ENCODE measurements around the gene GARIN6.

GARIN6 gene

DNA sequence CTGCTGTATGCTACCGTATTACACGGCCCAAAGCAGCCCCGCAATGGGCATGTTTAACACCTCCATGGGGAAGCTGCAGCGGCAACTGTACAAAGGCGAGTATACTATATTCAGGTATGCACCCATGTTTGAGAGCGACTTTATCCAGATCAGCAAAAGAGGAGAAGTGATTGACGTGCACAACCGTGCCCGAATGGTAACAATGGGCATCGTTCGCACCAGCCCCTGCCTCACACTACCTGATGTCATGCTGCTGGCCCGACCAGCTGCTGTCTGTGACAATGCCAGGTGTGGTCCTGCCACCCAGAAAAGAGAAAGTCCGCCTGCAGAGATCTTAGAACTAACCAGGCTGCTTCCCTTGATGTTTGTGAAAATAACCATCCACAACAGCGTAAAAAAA lies 630 bp downstream of the GARIN6 start:
- Histone ChIP-seq H3K36me3 (ENCODE audit: control insufficient read depth, insufficient read depth, low read length) (no peaks in the 10 kb centered on the region), H2BK5ac (ENCODE audit: low read length) (no peak overlapping the region), H2AK5ac (ENCODE audit: low read length) (no peak overlapping the region), H4K5ac (ENCODE audit: low read length) (no peak overlapping the region), H3K23ac (ENCODE audit: low read length) (no peak overlapping the region), H3K4ac (ENCODE audit: low read depth, low read length) (no peak overlapping the region), H3K4me1 (ENCODE audit: control insufficient read depth, low read depth, low read length) (no peaks in the 10 kb centered on the region), H2BK15ac (replicated peaks; ENCODE audit: low read depth) (no peak overlapping the region), H3K4me2 (ENCODE audit: low read length) (no peak overlapping the region), H3K4me3 (ENCODE audit: low read length) (no peak overlapping the region), H3K79me2 (ENCODE audit: control insufficient read depth, insufficient read depth, low read length) (no peaks in the 10 kb centered on the region), H3K9ac (ENCODE audit: low read length) (no peak overlapping the region), H3K79me1 (ENCODE audit: low read length) (no peaks in the 10 kb centered on the region), H3K27ac (ENCODE audit: low read depth, low read length) (no peak overlapping the region), H3K18ac (ENCODE audit: low read length) (no peak overlapping the region), H3K27me3 (ENCODE audit: insufficient read depth, low read length, poor library complexity) (no peaks in the 10 kb centered on the region), H2BK120ac (ENCODE audit: low read depth, low read length) (no peak overlapping the region), H4K8ac (ENCODE audit: low read depth, low read length) (no peak overlapping the region), H3K56ac (ENCODE audit: low read length) (no peak overlapping the region)
- DNase-seq: no peak
- no CpG with 5 or more reads among the region's 14 CpGs for WGBS (ENCODE audit: extremely low coverage, insufficient coverage, low lambda C conversion rate)

DNA sequence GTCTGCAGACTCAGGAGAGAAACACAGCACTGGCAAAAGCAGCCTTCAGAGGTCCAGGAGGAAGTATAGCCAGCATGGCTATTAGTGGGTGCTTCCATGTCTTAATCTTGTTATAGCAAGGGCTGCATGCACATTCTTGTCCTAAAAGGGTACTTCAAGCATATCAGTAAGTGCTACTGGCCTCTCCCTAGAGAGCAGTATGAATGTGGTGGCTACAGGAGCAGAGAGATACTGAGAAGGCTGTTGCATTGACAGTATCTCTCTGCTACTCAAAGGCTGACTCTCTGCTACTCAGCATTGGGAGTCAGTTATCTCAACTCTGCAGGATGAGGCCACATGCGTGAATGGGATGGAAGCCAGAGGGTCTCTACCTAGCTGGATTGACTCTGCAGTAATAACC lies 2.0 kb downstream of the GARIN6 start:
- Histone ChIP-seq H3K9ac (ENCODE audit: low read length) (no peak overlapping the region), H3K23ac (ENCODE audit: low read length) (no peak overlapping the region), H3K27ac (ENCODE audit: low read depth, low read length) (no peak overlapping the region), H4K5ac (ENCODE audit: low read length) (no peak overlapping the region), H2BK15ac (replicated peaks; ENCODE audit: low read depth) (no peak overlapping the region), H2BK120ac (ENCODE audit: low read depth, low read length) (no peak overlapping the region), H2AK5ac (ENCODE audit: low read length) (no peak overlapping the region), H3K79me1 (ENCODE audit: low read length) (no peaks in the 10 kb centered on the region), H3K4ac (ENCODE audit: low read depth, low read length) (no peak overlapping the region), H3K4me3 (ENCODE audit: low read length) (no peak overlapping the region), H3K56ac (ENCODE audit: low read length) (no peak overlapping the region), H2BK5ac (ENCODE audit: low read length) (no peak overlapping the region), H3K36me3 (ENCODE audit: control insufficient read depth, insufficient read depth, low read length) (no peaks in the 10 kb centered on the region), H3K4me2 (ENCODE audit: low read length) (no peak overlapping the region), H3K79me2 (ENCODE audit: control insufficient read depth, insufficient read depth, low read length) (no peaks in the 10 kb centered on the region), H3K18ac (ENCODE audit: low read length) (no peak overlapping the region), H3K4me1 (ENCODE audit: control insufficient read depth, low read depth, low read length) (no peaks in the 10 kb centered on the region), H3K27me3 (ENCODE audit: insufficient read depth, low read length, poor library complexity) (no peaks in the 10 kb centered on the region), H4K8ac (ENCODE audit: low read depth, low read length) (no peak overlapping the region)
- no CpG with 5 or more reads among the region's 1 CpG for WGBS (ENCODE audit: extremely low coverage, insufficient coverage, low lambda C conversion rate)
- DNase-seq: peak; percentile 51

DNA sequence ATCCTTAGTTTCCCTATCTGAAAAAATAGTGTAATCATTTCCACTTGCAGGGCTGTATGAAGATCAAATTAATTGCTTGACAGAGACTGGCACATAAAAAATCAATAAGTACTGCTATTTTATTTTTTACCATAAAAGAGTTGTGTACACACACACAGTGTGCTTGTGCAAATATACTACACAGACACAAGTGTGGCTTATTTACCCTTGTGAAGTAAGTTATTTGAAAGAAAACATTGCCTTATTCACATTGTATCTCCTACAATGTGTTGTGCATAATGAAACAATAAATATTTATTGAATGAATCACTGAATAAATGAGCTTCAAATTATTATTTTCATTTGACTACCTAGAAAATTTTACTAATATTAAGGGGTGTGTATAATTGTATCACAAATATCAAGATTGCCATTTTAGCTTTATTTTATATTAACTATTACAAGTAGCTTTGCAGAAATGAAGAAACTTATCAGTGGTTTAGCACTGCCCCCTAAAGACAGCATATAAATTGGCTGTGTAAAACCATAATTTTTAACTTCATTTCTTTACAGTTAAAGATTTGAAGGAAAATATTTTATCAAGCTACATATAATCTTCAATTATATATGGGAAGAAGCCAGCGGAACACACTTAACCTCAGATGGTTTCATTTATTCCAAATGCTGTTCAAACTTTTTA lies 11.3 kb downstream of the GARIN6 start:
- no peak overlapping the region for H3K4ac ChIP-seq (ENCODE audit: low read depth, low read length)
- DNase-seq: no peak
- no peaks in the 10 kb centered on the region for H3K79me2 ChIP-seq (ENCODE audit: control insufficient read depth, insufficient read depth, low read length)
- no peak overlapping the region for H3K18ac ChIP-seq (ENCODE audit: low read length)
- H2AK5ac ChIP-seq (ENCODE audit: low read length): no peak overlapping the region
- WGBS (ENCODE audit: extremely low coverage, insufficient coverage, low lambda C conversion rate): no CpG with 5 or more reads among the region's 1 CpG
- H4K5ac ChIP-seq (ENCODE audit: low read length): no peak overlapping the region
- no peak overlapping the region for H3K4me2 ChIP-seq (ENCODE audit: low read length)
- no peak overlapping the region for H3K56ac ChIP-seq (ENCODE audit: low read length)
- no peak overlapping the region for H3K23ac ChIP-seq (ENCODE audit: low read length)
- no peaks in the 10 kb centered on the region for H3K79me1 ChIP-seq (ENCODE audit: low read length)
- no peak overlapping the region for H2BK15ac ChIP-seq (replicated peaks; ENCODE audit: low read depth)
- no peaks in the 10 kb centered on the region for H3K36me3 ChIP-seq (ENCODE audit: control insufficient read depth, insufficient read depth, low read length)
- no peaks in the 10 kb centered on the region for H3K4me1 ChIP-seq (ENCODE audit: control insufficient read depth, low read depth, low read length)
- no peaks in the 10 kb centered on the region for H3K27me3 ChIP-seq (ENCODE audit: insufficient read depth, low read length, poor library complexity)
- no peak overlapping the region for H3K4me3 ChIP-seq (ENCODE audit: low read length)
- H3K27ac ChIP-seq (ENCODE audit: low read depth, low read length): no peak overlapping the region
- H4K8ac ChIP-seq (ENCODE audit: low read depth, low read length): no peak overlapping the region
- H2BK120ac ChIP-seq (ENCODE audit: low read depth, low read length): no peak overlapping the region
- H2BK5ac ChIP-seq (ENCODE audit: low read length): no peak overlapping the region
- no peak overlapping the region for H3K9ac ChIP-seq (ENCODE audit: low read length)

DNA sequence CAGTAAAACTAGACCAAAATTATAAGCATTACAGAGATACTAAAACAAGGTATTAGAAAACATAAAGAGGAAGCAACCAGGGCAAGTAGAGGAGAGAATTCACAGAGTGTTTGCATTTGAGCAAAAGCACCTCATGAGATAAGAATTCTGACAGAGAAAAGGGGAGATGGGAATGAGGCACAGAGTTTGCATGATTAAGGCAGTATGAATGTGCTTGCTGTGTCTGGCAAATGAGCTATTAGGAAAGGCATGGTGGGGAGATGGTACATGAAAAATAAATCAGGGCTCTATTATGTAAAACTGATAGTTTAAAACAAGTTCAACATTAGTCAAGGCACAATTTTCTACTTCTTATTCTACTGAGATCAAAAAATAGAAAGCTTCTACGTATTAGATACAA lies 23.1 kb downstream of the GARIN6 start:
- Histone ChIP-seq H3K27ac (ENCODE audit: low read depth, low read length) (no peak overlapping the region), H3K79me1 (ENCODE audit: low read length) (no peaks in the 10 kb centered on the region)

DNA sequence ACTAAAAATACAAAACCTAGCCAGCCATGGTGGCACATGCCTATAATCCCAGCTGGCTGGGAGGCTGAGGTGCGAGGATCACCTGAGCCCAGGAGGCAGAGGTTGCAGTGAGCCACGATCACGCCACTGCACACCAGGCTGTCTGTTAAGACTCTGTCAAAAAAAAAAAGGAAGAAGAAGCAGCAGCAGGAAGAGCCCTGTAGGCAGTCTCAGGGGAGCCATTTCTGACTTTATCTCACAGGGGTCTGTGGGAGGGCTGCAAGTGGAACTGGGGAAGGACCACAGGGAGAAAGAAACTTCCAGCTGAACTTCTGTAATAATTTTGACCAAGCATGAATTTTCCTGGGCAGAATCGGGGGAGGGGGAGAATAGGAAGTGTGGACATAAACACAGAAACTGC lies 32.7 kb downstream of the GARIN6 start:
- Histone ChIP-seq H3K4me1 (ENCODE audit: control insufficient read depth, low read depth, low read length) (no peaks in the 10 kb centered on the region), H2BK5ac (ENCODE audit: low read length) (no peak overlapping the region)
- no peak for DNase-seq

More for the DNA sequence above, 23.1 kb downstream of the GARIN6 start:
- H3K79me2 ChIP-seq (ENCODE audit: control insufficient read depth, insufficient read depth, low read length): no peaks in the 10 kb centered on the region
- H3K27me3 ChIP-seq (ENCODE audit: insufficient read depth, low read length, poor library complexity): no peaks in the 10 kb centered on the region
- peak; percentile 73 for DNase-seq
- no peak overlapping the region for H3K18ac ChIP-seq (ENCODE audit: low read length)
- no peak overlapping the region for H4K8ac ChIP-seq (ENCODE audit: low read depth, low read length)
- no peaks in the 10 kb centered on the region for H3K36me3 ChIP-seq (ENCODE audit: control insufficient read depth, insufficient read depth, low read length)
- H3K4me3 ChIP-seq (ENCODE audit: low read length): no peak overlapping the region
- no peak overlapping the region for H2BK15ac ChIP-seq (replicated peaks; ENCODE audit: low read depth)
- no peak overlapping the region for H4K5ac ChIP-seq (ENCODE audit: low read length)
- no peak overlapping the region for H3K9ac ChIP-seq (ENCODE audit: low read length)
- H3K4me1 ChIP-seq (ENCODE audit: control insufficient read depth, low read depth, low read length): no peaks in the 10 kb centered on the region
- H3K56ac ChIP-seq (ENCODE audit: low read length): no peak overlapping the region
- H2AK5ac ChIP-seq (ENCODE audit: low read length): no peak overlapping the region
- H3K4me2 ChIP-seq (ENCODE audit: low read length): no peak overlapping the region
- no peak overlapping the region for H2BK120ac ChIP-seq (ENCODE audit: low read depth, low read length)
- WGBS (ENCODE audit: extremely low coverage, insufficient coverage, low lambda C conversion rate): no CpG with 5 or more reads among the region's 1 CpG
- H3K4ac ChIP-seq (ENCODE audit: low read depth, low read length): no peak overlapping the region
- no peak overlapping the region for H2BK5ac ChIP-seq (ENCODE audit: low read length)
- no peak overlapping the region for H3K23ac ChIP-seq (ENCODE audit: low read length)

DNA sequence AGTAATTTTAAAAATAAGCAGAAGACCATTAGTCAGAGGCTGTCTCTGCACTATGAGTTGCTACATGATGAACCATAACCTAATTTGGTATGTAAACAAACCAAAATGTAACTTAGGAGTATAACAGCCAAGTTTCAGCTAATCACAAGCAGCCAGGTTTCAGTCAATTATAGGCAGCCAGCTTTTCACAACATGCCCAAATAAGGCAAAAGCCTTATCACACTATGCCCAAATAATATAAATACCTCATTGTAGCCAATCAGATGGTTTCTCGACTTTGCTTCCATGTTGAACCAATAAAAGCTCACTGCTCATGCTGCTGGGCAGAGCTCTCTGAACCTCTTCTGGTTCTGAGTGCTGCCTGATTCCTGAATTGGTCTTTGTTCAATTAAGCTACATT lies 38.6 kb downstream of the GARIN6 start:
- Histone ChIP-seq H3K36me3 (ENCODE audit: control insufficient read depth, insufficient read depth, low read length) (no peaks in the 10 kb centered on the region), H3K9ac (ENCODE audit: low read length) (no peak overlapping the region), H3K79me2 (ENCODE audit: control insufficient read depth, insufficient read depth, low read length) (no peaks in the 10 kb centered on the region), H2BK5ac (ENCODE audit: low read length) (no peak overlapping the region), H3K27me3 (ENCODE audit: insufficient read depth, low read length, poor library complexity) (no peaks in the 10 kb centered on the region), H3K4me1 (ENCODE audit: control insufficient read depth, low read depth, low read length) (no peaks in the 10 kb centered on the region), H3K23ac (ENCODE audit: low read length) (no peak overlapping the region), H3K56ac (ENCODE audit: low read length) (no peak overlapping the region), H3K4ac (ENCODE audit: low read depth, low read length) (no peak overlapping the region), H3K4me3 (ENCODE audit: low read length) (no peak overlapping the region), H3K18ac (ENCODE audit: low read length) (no peak overlapping the region), H2BK120ac (ENCODE audit: low read depth, low read length) (no peak overlapping the region), H4K5ac (ENCODE audit: low read length) (no peak overlapping the region), H3K4me2 (ENCODE audit: low read length) (no peak overlapping the region), H2AK5ac (ENCODE audit: low read length) (no peak overlapping the region), H2BK15ac (replicated peaks; ENCODE audit: low read depth) (no peak overlapping the region), H3K27ac (ENCODE audit: low read depth, low read length) (no peak overlapping the region), H4K8ac (ENCODE audit: low read depth, low read length) (no peak overlapping the region), H3K79me1 (ENCODE audit: low read length) (no peaks in the 10 kb centered on the region)
- no peak for DNase-seq
- no CpG with 5 or more reads among the region's 1 CpG for WGBS (ENCODE audit: extremely low coverage, insufficient coverage, low lambda C conversion rate)

More for the DNA sequence above, 32.7 kb downstream of the GARIN6 start:
- H3K18ac ChIP-seq (ENCODE audit: low read length): no peak overlapping the region
- H3K9ac ChIP-seq (ENCODE audit: low read length): no peak overlapping the region
- H3K4me3 ChIP-seq (ENCODE audit: low read length): no peak overlapping the region
- H3K36me3 ChIP-seq (ENCODE audit: control insufficient read depth, insufficient read depth, low read length): no peaks in the 10 kb centered on the region
- no peak overlapping the region for H2AK5ac ChIP-seq (ENCODE audit: low read length)
- no peak overlapping the region for H2BK15ac ChIP-seq (replicated peaks; ENCODE audit: low read depth)
- H4K5ac ChIP-seq (ENCODE audit: low read length): no peak overlapping the region
- no peaks in the 10 kb centered on the region for H3K27me3 ChIP-seq (ENCODE audit: insufficient read depth, low read length, poor library complexity)
- no peak overlapping the region for H2BK120ac ChIP-seq (ENCODE audit: low read depth, low read length)
- H3K27ac ChIP-seq (ENCODE audit: low read depth, low read length): no peak overlapping the region
- no CpG with 5 or more reads among the region's 4 CpGs for WGBS (ENCODE audit: extremely low coverage, insufficient coverage, low lambda C conversion rate)
- no peaks in the 10 kb centered on the region for H3K79me1 ChIP-seq (ENCODE audit: low read length)
- no peak overlapping the region for H4K8ac ChIP-seq (ENCODE audit: low read depth, low read length)
- H3K4me2 ChIP-seq (ENCODE audit: low read length): no peak overlapping the region
- no peaks in the 10 kb centered on the region for H3K79me2 ChIP-seq (ENCODE audit: control insufficient read depth, insufficient read depth, low read length)
- H3K23ac ChIP-seq (ENCODE audit: low read length): no peak overlapping the region
- H3K56ac ChIP-seq (ENCODE audit: low read length): no peak overlapping the region
- H3K4ac ChIP-seq (ENCODE audit: low read depth, low read length): no peak overlapping the region
